GM12801 (cell line): Measurements from ENCODE around the gene TAS2R8.

Experiments
- CTCF ChIP-seq: IDR thresholded peaks from one replicate; pipeline ENCODE4 v1.5.1; 2011; ENCODE audit warnings: control low read depth; ENCODE audit not compliant: insufficient read length; ENCODE audit errors: extremely low read depth

The TAS2R8 gene

GRCh38 chr12:10801741-10802140, 5.3 kb downstream of the TAS2R8 start:
- TF ChIP-seq CTCF: no peak

GRCh38 chr12:10794222-10794621, 12.9 kb downstream of the TAS2R8 start:
- no peak for TF ChIP-seq CTCF

GRCh38 chr12:10783252-10783651, 23.8 kb downstream of the TAS2R8 start:
- no peak for TF ChIP-seq CTCF

GRCh38 chr12:10779103-10779502, 28.0 kb downstream of the TAS2R8 start:
- TF ChIP-seq CTCF: no peak

DNA sequence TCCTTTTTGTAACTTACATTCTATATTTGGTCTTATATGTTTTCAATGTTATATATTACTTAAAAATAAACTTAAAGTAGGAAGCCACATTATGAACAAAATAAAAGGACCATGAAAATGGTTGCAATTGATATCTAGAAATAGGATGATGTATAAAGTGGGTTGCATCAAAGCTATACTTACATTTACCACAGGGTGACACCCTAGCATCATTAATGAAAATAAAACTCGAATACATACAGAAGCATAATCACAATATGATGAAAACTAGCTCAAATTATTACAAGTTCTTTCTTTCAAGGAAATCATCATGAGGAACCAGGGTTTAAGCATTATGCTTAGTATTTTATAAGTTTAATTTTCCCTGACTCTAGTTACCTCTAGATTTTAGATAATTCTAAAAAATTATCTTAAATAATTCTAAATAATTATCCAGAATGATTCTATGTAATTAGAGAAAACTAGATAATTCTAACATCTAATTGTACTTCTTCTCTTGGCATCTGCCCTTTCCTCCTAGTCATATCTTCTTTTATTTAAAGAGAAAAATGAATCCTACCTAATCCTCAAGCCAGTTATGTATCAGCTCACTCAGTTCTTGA, 35.9 kb downstream of the TAS2R8 start:
- TF ChIP-seq CTCF: no peak

DNA sequence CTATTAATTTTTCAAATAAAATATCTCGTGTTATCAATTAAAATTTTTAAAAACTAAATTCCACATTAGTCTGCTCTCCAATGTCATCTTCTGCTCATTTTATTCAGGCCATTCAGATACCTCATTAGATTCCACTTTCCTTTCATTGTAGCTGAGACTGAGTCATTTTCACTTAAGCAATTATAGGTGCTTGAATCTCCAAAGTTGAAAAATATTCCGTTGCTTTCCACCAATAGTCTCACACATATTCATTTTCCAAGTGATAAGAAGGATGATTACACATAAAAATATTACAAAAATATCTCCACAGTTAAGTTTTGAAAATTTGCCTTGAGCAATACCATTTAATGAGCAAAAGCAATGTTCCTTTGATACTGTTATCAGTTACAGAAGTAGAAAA, 47.4 kb downstream of the TAS2R8 start:
- TF ChIP-seq CTCF: no peak

- TF ChIP-seq CTCF: no peak
Measured at GRCh38 chr12:10756194-10756593, 50.9 kb downstream of the TAS2R8 start.
